ENCODE measurements around the gene ALK.

The ALK gene

DNA sequence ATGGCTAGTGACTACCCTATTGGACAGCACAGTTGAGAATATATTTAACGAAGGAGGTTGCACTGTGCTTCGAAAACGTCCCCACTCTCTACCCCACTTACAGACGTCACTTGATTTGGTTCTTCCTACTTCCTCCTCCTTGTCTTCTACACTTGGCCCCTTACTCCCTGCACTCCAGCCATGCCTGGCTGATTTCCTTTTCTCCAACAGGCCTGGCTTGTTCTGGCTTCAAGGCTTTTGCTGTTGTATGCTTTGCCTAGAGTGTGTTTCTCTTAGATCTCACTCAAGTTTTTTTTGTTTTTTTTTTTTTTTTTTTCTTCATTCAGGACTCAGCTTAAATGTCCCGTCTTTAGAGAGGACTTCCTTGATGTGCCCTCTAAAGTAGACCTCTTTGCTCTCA lies 469.4 kb downstream of the ALK start:
- DNase-seq (ENCODE audit: insufficient read length, low spot score): no peak
- FAIRE-seq: no peak
- TF ChIP-seq CTCF (IDR thresholded peaks at IDR 0.05; ENCODE audit: insufficient read depth, missing control alignments): no peak

GRCh38 chr2:29450596-29451222 lies 470.7 kb downstream of the ALK start:
- no peak for DNase-seq (ENCODE audit: insufficient read length, low spot score)
- FAIRE-seq: no peak
- no peak for TF ChIP-seq CTCF (IDR thresholded peaks at IDR 0.05; ENCODE audit: insufficient read depth, missing control alignments)

GRCh38 chr2:29449499-29449898 lies 471.9 kb downstream of the ALK start:
- no peak for TF ChIP-seq CTCF (IDR thresholded peaks at IDR 0.05; ENCODE audit: insufficient read depth, missing control alignments)
- DNase-seq (ENCODE audit: insufficient read length, low spot score): no peak
- FAIRE-seq: no peak

- FAIRE-seq: no peak
- DNase-seq (ENCODE audit: insufficient read length, low spot score): no peak
- TF ChIP-seq CTCF (IDR thresholded peaks at IDR 0.05; ENCODE audit: insufficient read depth, missing control alignments): no peak
These were observed 473.2 kb downstream of the ALK start for GRCh38 chr2:29448096-29448688.

DNA sequence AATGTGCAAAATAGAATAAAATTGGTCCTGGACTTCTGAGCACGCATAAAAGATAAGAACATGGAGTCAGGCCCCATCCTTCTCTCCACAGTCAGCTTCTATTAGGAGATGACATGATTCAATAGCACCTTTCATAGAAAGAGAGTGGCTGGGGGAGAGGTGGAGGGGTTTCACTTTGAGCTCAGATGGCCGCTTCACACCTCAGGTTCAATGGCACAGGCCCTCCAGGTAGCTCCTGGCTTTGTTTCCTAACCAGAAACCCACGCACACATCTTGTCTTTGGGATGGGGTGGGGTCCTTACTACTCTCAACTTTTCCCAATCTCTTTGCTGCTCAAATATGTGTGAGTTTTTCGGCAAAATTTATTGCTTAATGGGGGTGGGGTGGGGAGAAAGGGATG lies 473.9 kb downstream of the ALK start:
- TF ChIP-seq CTCF (IDR thresholded peaks at IDR 0.05; ENCODE audit: insufficient read depth, missing control alignments): no peak
- FAIRE-seq (no peak), DNase-seq (ENCODE audit: insufficient read length, low spot score) (no peak)

- TF ChIP-seq CTCF (IDR thresholded peaks at IDR 0.05; ENCODE audit: insufficient read depth, missing control alignments): no peak
These were observed 474.5 kb downstream of the ALK start for GRCh38 chr2:29446847-29447246.

GRCh38 chr2:29444150-29444549 lies 477.2 kb downstream of the ALK start:
- no peak for TF ChIP-seq CTCF (IDR thresholded peaks at IDR 0.05; ENCODE audit: insufficient read depth, missing control alignments)
- DNase-seq (ENCODE audit: insufficient read length, low spot score) (no peak), FAIRE-seq (no peak)

More at GRCh38 chr2:29446847-29447246, 474.5 kb downstream of the ALK start:
- DNase-seq (ENCODE audit: insufficient read length, low spot score): no peak
- no peak for FAIRE-seq

Data from D721Med (cell line).